Vagina (tissue), 2 donors: ENCODE results near the gene CACNA1S. TPM values are rescaled to one million over a fixed set of nuclear protein-coding genes. Genes with fewer than 3 reads are reported as not detected.

Source experiments
- DNase-seq, 2 donors: peaks; one replicate each; pipeline ENCODE4 v3.0.0-alpha.2; 2017; ENCODE audit errors: extremely low spot score in 2 of 2
- H3K27ac ChIP-seq: fragments of 200-600 bp; sonication (generic); one replicate; pipeline ENCODE4 v1.5.1; 2019
- H3K27me3 ChIP-seq: fragments of 200-600 bp; sonication (generic); one replicate; pipeline ENCODE4 v1.5.1; 2019
- H3K36me3 ChIP-seq, 2 donors: fragments of 200-600 bp; sonication (generic); one replicate each; pipeline ENCODE4 v1.5.1; 2017 to 2019
- H3K4me1 ChIP-seq: fragments of 200-600 bp; sonication (generic); one replicate; pipeline ENCODE4 v1.5.1; 2019
- H3K4me3 ChIP-seq, 2 donors: fragments of 200-600 bp; sonication (generic); 1 replicate in 1 of 2; 2 replicates in 1 of 2; pipeline ENCODE4 v1.5.1; 2016 to 2019
- H3K9me3 ChIP-seq: fragments of 200-600 bp; sonication (generic); one replicate; pipeline ENCODE4 v1.5.1; 2019
- CTCF ChIP-seq, 3 experiments: fragments of 450-650 bp in 2 of 3; fragments of 200-600 bp in 1 of 3; sonication (generic) in 1 of 3; IDR thresholded peaks; one replicate each; pipeline ENCODE4 v1.5.1; 2017 to 2019; ENCODE audit warnings: antibody characterized with exemption in 3 of 3, mild to moderate bottlenecking in 2 of 3, moderate library complexity in 2 of 3
- POLR2A ChIP-seq, 2 donors: fragments of 450-650 bp; IDR thresholded peaks; one replicate each; pipeline ENCODE4 v1.6.1; 2017; ENCODE audit warnings: antibody characterized with exemption in 2 of 2, mild to moderate bottlenecking in 2 of 2, moderate library complexity in 2 of 2
- POLR2AphosphoS5 ChIP-seq, 2 donors: sonication (generic); formaldehyde crosslinking; IDR thresholded peaks; one replicate each; pipeline ENCODE4 v1.9.0; 2017; ENCODE audit warnings: antibody characterized with exemption in 2 of 2, mild to moderate bottlenecking in 2 of 2, low read depth in 1 of 2; ENCODE audit not compliant: insufficient read depth in 1 of 2
- intact Hi-C: fragments of 100-400 bp; cut with DNase I; formaldehyde crosslinking; loops from one replicate; pipeline ENCODE4 v1.15.1; 2023
- total RNA-seq: library from RNA; depleted of rRNA; stranded (reverse); fragments of >200 nt; gene quantifications from one replicate; pipeline ENCODE4 v1.2.3, GENCODE V29; 2016

CACNA1S gene
- total RNA-seq, 1 donor from 2014 or later, result not detected

GRCh38 chr1:201137579-201138310 is 25.5 kb upstream of the CACNA1S start:
- Histone ChIP-seq H3K4me1 (peaks cover 34% of the 10 kb centered on the region), H3K9me3 (no peaks in the 10 kb centered on the region), H3K36me3 (peaks cover 0 to 43% of the 10 kb centered on the region in 2 donors), H3K4me3 (no peak overlapping the region), H3K27ac (peak overlapping the region; percentile 71), H3K27me3 (no peaks in the 10 kb centered on the region)
- intact Hi-C loops, result no loop called here
- TF ChIP-seq CTCF (IDR thresholded peaks at IDR 0.05), result no peak
- TF ChIP-seq POLR2A (IDR thresholded peaks at IDR 0.05), result no peak
- peak in 1 of 2 donors; percentile 37 for TF ChIP-seq POLR2AphosphoS5 (IDR thresholded peaks at IDR 0.05; ENCODE audit: insufficient read depth in 1 of 2, low read depth in 1 of 2)
- DNase-seq, result no peak

GRCh38 chr1:201137024-201137392 is 24.8 kb upstream of the CACNA1S start:
- H3K27ac ChIP-seq, result peak overlapping the region; percentile 71
- peaks cover 34% of the 10 kb centered on the region for H3K4me1 ChIP-seq
- H3K27me3 ChIP-seq, result no peaks in the 10 kb centered on the region
- peaks cover 0 to 42% of the 10 kb centered on the region in 2 donors for H3K36me3 ChIP-seq
- intact Hi-C loops, result no loop called here
- no peaks in the 10 kb centered on the region for H3K9me3 ChIP-seq
- TF ChIP-seq CTCF (IDR thresholded peaks at IDR 0.05), result no peak
- no peak for TF ChIP-seq POLR2A (IDR thresholded peaks at IDR 0.05)
- no peak for TF ChIP-seq POLR2AphosphoS5 (IDR thresholded peaks at IDR 0.05; ENCODE audit: insufficient read depth in 1 of 2, low read depth in 1 of 2)
- no peak for DNase-seq
- H3K4me3 ChIP-seq, result no peak overlapping the region

- no peaks in the 10 kb centered on the region for H3K27me3 ChIP-seq
- no peak overlapping the region for H3K4me3 ChIP-seq
- no peaks in the 10 kb centered on the region for H3K9me3 ChIP-seq
- H3K36me3 ChIP-seq, result peaks cover 0 to 42% of the 10 kb centered on the region in 2 donors
- peaks cover 34% of the 10 kb centered on the region for H3K4me1 ChIP-seq
- TF ChIP-seq POLR2AphosphoS5 (IDR thresholded peaks at IDR 0.05; ENCODE audit: insufficient read depth in 1 of 2, low read depth in 1 of 2) (no peak), POLR2A (IDR thresholded peaks at IDR 0.05) (no peak), CTCF (IDR thresholded peaks at IDR 0.05) (no peak)
- peak overlapping the region; percentile 71 for H3K27ac ChIP-seq
- intact Hi-C loops, result no loop called here
- no peak for DNase-seq
Measured at GRCh38 chr1:201136355-201137023, 24.3 kb upstream of the CACNA1S start.

- Histone ChIP-seq H3K36me3 (peaks cover 0 to 26% of the 10 kb centered on the region in 2 donors), H3K4me1 (peaks cover 29% of the 10 kb centered on the region), H3K27ac (no peak overlapping the region), H3K9me3 (no peaks in the 10 kb centered on the region), H3K27me3 (no peaks in the 10 kb centered on the region), H3K4me3 (no peak overlapping the region)
- TF ChIP-seq CTCF (IDR thresholded peaks at IDR 0.05), result no peak
- no peak for TF ChIP-seq POLR2A (IDR thresholded peaks at IDR 0.05)
- TF ChIP-seq POLR2AphosphoS5 (IDR thresholded peaks at IDR 0.05; ENCODE audit: insufficient read depth in 1 of 2, low read depth in 1 of 2), result no peak
- intact Hi-C loops, result no loop called here
- no peak for DNase-seq
Measured at GRCh38 chr1:201134405-201134804, 22.2 kb upstream of the CACNA1S start.

- Histone ChIP-seq H3K27ac (no peak overlapping the region), H3K36me3 (peaks cover 0 to 20% of the 10 kb centered on the region in 2 donors), H3K4me3 (no peak overlapping the region), H3K27me3 (no peaks in the 10 kb centered on the region), H3K9me3 (no peaks in the 10 kb centered on the region), H3K4me1 (peaks cover under 1% of the 10 kb centered on the region)
- intact Hi-C loops, result no loop called here
- DNase-seq, result no peak
- TF ChIP-seq CTCF (IDR thresholded peaks at IDR 0.05) (no peak), POLR2AphosphoS5 (IDR thresholded peaks at IDR 0.05; ENCODE audit: insufficient read depth in 1 of 2, low read depth in 1 of 2) (no peak), POLR2A (IDR thresholded peaks at IDR 0.05) (no peak)
Measured at GRCh38 chr1:201131398-201131797, 19.2 kb upstream of the CACNA1S start.
